Brain microvascular endothelial cell (primary cell): ENCODE measurements around the gene LYPD6.

ENCODE experiments used
- DNase-seq: peaks from one replicate; pipeline ENCODE4 v3.0.0-alpha.2; 2020
- H3K27ac ChIP-seq: fragments of 250-450 bp; sonication (Bioruptor Pico); 2 replicates; pipeline ENCODE4 v1.5.1; 2020; ENCODE audit warnings: mild to moderate bottlenecking, moderate library complexity
- H3K27me3 ChIP-seq: fragments of 250-450 bp; sonication (Bioruptor Pico); replicated peaks from 2 replicates; pipeline ENCODE4 v1.5.1; 2020; ENCODE audit warnings: mild to moderate bottlenecking
- H3K36me3 ChIP-seq: fragments of 250-450 bp; sonication (Bioruptor Pico); replicated peaks from 2 replicates; pipeline ENCODE4 v1.5.1; 2020; ENCODE audit warnings: mild to moderate bottlenecking
- H3K4me3 ChIP-seq: 2 replicates; pipeline ENCODE4 v1.5.1; 2011; ENCODE audit warnings: low read depth, mild to moderate bottlenecking, control low read depth, low read length, moderate library complexity
- CTCF ChIP-seq: IDR thresholded peaks from 2 replicates; pipeline ENCODE4 v1.5.1; 2011; ENCODE audit warnings: low read depth, mild to moderate bottlenecking, moderate library complexity, low read length, control low read depth, inconsistent platforms; ENCODE audit errors: missing control alignments
- in situ Hi-C: cut with HindIII; loops from 2 replicates; pipeline ENCODE4 v1.10.0; 2017; ENCODE audit warnings: low sequenced_read_pairs, low pct_ligation_motif_present

Gene LYPD6

GRCh38 chr2:149334156-149334555 is 3.8 kb downstream of the LYPD6 start:
- in situ Hi-C loops = no loop called here
- Histone ChIP-seq H3K27ac (no peak overlapping the region), H3K4me3 (no peak overlapping the region), H3K27me3 (peaks cover 4% of the 10 kb centered on the region), H3K36me3 (no peaks in the 10 kb centered on the region)
- DNase-seq = no peak
- no peak for TF ChIP-seq CTCF

- H3K27me3 ChIP-seq = no peaks in the 10 kb centered on the region
- no peak overlapping the region for H3K4me3 ChIP-seq
- no peak for DNase-seq
- H3K27ac ChIP-seq = no peak overlapping the region
- in situ Hi-C loops = no loop called here
- no peaks in the 10 kb centered on the region for H3K36me3 ChIP-seq
- no peak for TF ChIP-seq CTCF
These were observed 8.9 kb downstream of the LYPD6 start for GRCh38 chr2:149339324-149339723.

DNA sequence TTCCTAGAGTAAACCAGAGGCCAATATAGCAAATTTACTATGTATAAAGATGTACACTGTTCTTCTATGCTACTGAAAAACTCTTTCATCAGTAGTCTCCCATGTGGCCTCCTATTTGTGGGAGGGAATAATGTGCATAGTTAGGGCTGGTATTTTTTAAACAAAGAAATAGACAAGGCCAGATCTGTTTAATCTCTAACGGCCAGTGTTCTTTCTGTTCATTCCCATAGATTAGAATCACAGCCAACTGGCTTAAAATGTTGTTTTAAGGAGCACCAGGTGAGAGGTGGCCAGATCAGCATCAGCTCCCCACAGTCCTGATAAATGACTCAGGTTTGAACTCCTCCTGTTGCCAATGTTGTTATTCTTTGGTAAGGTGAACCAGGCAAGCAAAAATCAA is 12.1 kb downstream of the LYPD6 start:
- no peak for DNase-seq
- in situ Hi-C loops = no loop called here
- Histone ChIP-seq H3K4me3 (no peak overlapping the region), H3K27ac (no peak overlapping the region), H3K27me3 (no peaks in the 10 kb centered on the region), H3K36me3 (no peaks in the 10 kb centered on the region)
- TF ChIP-seq CTCF = no peak

- no peak for DNase-seq
- no peak for TF ChIP-seq CTCF
- H3K27ac ChIP-seq = no peak overlapping the region
- no peak overlapping the region for H3K4me3 ChIP-seq
- no peaks in the 10 kb centered on the region for H3K27me3 ChIP-seq
- in situ Hi-C loops = no loop called here
- no peaks in the 10 kb centered on the region for H3K36me3 ChIP-seq
These were observed 13.7 kb downstream of the LYPD6 start for GRCh38 chr2:149344105-149344504.

DNA sequence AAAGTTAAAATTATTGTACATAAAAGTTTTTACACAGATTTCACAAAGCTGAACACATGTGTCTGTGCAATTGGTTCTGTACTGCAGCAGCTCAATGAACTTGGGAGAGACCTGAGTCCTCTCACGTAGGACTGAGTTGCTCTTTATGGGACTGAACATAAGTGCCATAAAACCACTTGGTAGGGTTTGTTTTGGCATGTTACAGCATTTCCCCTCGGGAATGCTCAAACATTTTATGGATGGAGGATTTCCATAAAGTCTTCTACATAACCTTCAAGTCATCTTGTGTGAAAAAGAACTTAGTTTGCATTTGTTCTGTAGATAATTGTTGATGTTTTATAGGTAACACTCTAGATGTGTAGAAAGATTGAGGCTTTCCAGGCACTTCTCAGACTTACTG is 15.9 kb downstream of the LYPD6 start:
- no peak overlapping the region for H3K4me3 ChIP-seq
- no peak for DNase-seq
- in situ Hi-C loops = no loop called here
- H3K36me3 ChIP-seq = no peaks in the 10 kb centered on the region
- H3K27me3 ChIP-seq = no peaks in the 10 kb centered on the region
- H3K27ac ChIP-seq = no peak overlapping the region
- TF ChIP-seq CTCF = no peak

GRCh38 chr2:149348291-149348690 is 17.9 kb downstream of the LYPD6 start:
- Histone ChIP-seq H3K27me3 (no peaks in the 10 kb centered on the region), H3K4me3 (no peak overlapping the region), H3K27ac (no peak overlapping the region), H3K36me3 (no peaks in the 10 kb centered on the region)
- in situ Hi-C loops = no loop called here
- TF ChIP-seq CTCF = no peak
- DNase-seq = no peak
